Progenitor cell of endocrine pancreas (in vitro differentiated cells): Measurements from ENCODE around the gene TRIM23. TPM values are rescaled to one million over a fixed set of nuclear protein-coding genes. Genes with fewer than 3 reads are reported as not detected.

ENCODE experiments used
- DNase-seq: peaks from one replicate; pipeline ENCODE4 v3.0.0; 2021; ENCODE audit warnings: low spot score; ENCODE audit not compliant: unreplicated experiment
- H3K27ac Mint-ChIP-seq: 2 replicates; pipeline ENCODE4 v1.8.0; 2021; ENCODE audit warnings: mild to moderate bottlenecking, moderate library complexity, mixed read lengths
- H3K27me3 Mint-ChIP-seq: 2 replicates; pipeline ENCODE4 v1.8.0; 2021; ENCODE audit warnings: mixed read lengths
- H3K36me3 Mint-ChIP-seq: 2 replicates; pipeline ENCODE4 v1.8.0; 2022; ENCODE audit warnings: mixed read lengths; ENCODE audit not compliant: insufficient read depth
- H3K4me1 Mint-ChIP-seq: 2 replicates; pipeline ENCODE4 v1.8.0; 2021; ENCODE audit warnings: low read depth, mixed read lengths
- H3K4me3 Mint-ChIP-seq: 2 replicates; pipeline ENCODE4 v1.8.0; 2021; ENCODE audit warnings: low read depth, mild to moderate bottlenecking, moderate library complexity, mixed read lengths
- H3K9me3 Mint-ChIP-seq: 2 replicates; pipeline ENCODE4 v1.8.0; 2021; ENCODE audit warnings: low read depth, mixed read lengths
- CTCF ChIP-seq: fragments of 200-600 bp; sonication (generic); IDR thresholded peaks from one replicate; pipeline ENCODE4 v1.5.0; 2021; ENCODE audit warnings: antibody characterized with exemption, mild to moderate bottlenecking; ENCODE audit not compliant: unreplicated experiment
- total RNA-seq: library from RNA; stranded (reverse); gene quantifications from 2 replicates; pipeline ENCODE4 v1.2.1, GENCODE V29; 2021

The TRIM23 gene
- total RNA-seq, 1 donor from 2014 or later: 14.9 TPM

DNA sequence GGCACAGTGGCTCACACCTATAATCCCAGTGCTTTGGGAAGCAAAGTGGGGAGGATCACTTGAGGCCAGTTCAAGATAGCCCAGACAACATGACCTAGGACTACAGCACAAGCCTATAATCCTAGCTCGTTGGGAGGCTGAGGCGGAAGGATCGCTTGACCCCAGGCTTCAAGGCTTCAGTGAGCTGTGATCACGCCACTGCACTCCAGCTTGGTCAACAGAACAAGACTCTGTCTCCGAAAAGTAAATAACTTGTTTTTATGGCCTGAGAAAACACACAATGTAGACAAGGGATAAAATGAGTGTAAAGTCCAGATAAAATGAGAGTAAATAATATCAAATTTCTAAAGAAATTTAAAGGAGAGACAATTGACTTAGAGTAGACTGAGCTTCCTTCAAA, 27.0 kb upstream of the TRIM23 start:
- H3K36me3 Mint-ChIP-seq: peaks cover 11% of the 10 kb centered on the region
- peaks cover 9% of the 10 kb centered on the region for H3K4me1 Mint-ChIP-seq
- DNase-seq: no peak
- no peak overlapping the region for H3K27ac Mint-ChIP-seq
- no peaks in the 10 kb centered on the region for H3K27me3 Mint-ChIP-seq
- H3K4me3 Mint-ChIP-seq: no peak overlapping the region
- no peak for TF ChIP-seq CTCF
- no peaks in the 10 kb centered on the region for H3K9me3 Mint-ChIP-seq

DNA sequence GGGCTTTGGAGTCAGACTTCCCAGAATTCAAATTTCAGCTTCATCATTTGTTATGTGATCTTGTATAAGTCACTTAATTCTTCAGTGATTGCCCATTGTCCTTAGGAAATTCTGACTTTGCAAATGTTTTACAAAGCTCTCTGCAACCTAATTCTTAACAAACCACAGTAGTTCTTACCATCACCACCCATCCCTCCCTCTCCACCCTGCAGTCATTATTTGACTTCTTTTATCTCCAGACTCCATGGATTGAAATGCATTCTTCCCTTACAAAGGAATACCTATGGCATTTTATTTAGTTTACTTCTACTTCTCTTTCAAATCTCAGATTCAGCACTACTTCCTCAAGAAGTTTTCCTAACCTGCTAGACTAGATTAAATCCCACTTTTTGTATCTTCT, 23.8 kb upstream of the TRIM23 start:
- Mint-ChIP-seq H3K27ac (peak overlapping the region; percentile 42), H3K4me3 (no peak overlapping the region), H3K27me3 (no peaks in the 10 kb centered on the region), H3K36me3 (peaks cover 14% of the 10 kb centered on the region), H3K9me3 (no peaks in the 10 kb centered on the region), H3K4me1 (peaks cover 9% of the 10 kb centered on the region)
- TF ChIP-seq CTCF: no peak
- DNase-seq: no peak

- Mint-ChIP-seq H3K9me3 (no peaks in the 10 kb centered on the region), H3K4me3 (no peak overlapping the region), H3K27ac (no peak overlapping the region), H3K36me3 (peaks cover 11% of the 10 kb centered on the region), H3K4me1 (peaks cover 9% of the 10 kb centered on the region), H3K27me3 (no peaks in the 10 kb centered on the region)
- no peak for DNase-seq
- TF ChIP-seq CTCF: no peak
Measured at GRCh38 chr5:65646938-65647337, 22.8 kb upstream of the TRIM23 start.

DNA sequence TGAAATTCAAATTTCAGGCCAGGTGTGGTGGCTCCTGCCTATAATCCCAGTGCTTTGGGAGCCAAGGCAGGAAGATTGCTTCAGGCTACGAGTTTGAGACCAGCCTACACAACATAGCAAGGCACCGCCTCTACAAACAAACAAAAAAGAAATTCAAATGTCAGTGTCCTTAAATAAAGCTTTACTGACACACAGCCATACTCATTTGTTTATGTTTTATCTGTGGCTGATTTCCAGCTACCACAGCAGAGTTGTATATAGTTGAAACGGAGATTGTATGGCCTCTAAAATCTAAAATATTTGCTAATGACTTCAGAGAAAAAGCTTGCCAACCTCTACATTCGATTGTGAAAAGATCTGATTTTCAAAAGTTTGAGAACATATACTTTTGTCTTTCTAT, 16.1 kb upstream of the TRIM23 start:
- Mint-ChIP-seq H3K9me3 (peaks cover 5% of the 10 kb centered on the region), H3K27ac (no peak overlapping the region), H3K36me3 (peaks cover 10% of the 10 kb centered on the region), H3K4me3 (no peak overlapping the region), H3K4me1 (no peaks in the 10 kb centered on the region), H3K27me3 (no peaks in the 10 kb centered on the region)
- no peak for DNase-seq
- TF ChIP-seq CTCF: no peak

DNA sequence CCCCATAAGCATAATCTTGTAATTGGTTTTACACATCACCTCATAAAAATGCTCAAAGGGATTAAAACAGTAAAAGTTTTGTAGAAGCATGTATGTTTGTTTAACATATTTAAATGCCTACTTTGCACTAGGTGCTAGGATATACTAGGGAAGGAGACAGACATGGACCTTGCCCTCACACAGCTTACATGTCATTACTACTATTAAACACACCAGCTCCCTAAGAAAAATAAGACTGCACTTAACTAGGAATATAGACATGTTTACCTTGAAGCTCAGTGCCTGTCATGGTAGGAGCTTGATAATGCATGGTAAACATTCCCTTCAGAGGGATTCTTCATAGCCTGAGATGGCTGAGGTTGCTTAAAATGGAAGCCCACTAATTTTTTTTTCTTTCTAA, 6.8 kb upstream of the TRIM23 start:
- Mint-ChIP-seq H3K27me3 (no peaks in the 10 kb centered on the region), H3K36me3 (peaks cover 5% of the 10 kb centered on the region), H3K4me1 (peaks cover 6% of the 10 kb centered on the region), H3K4me3 (no peak overlapping the region), H3K27ac (no peak overlapping the region), H3K9me3 (no peaks in the 10 kb centered on the region)
- DNase-seq: no peak
- no peak for TF ChIP-seq CTCF
